Measurements from ENCODE around the gene KLF15.

Gene KLF15

GRCh38 chr3:126364130-126364695 lies 7.0 kb upstream of the KLF15 start:
- no peak overlapping the region for H3K27ac Mint-ChIP-seq
- H3K9me3 Mint-ChIP-seq, result no peaks in the 10 kb centered on the region
- ATAC-seq (replicated peaks) (no peak), DNase-seq (no peak)
- H3K4me3 Mint-ChIP-seq, result no peak overlapping the region
- H3K27me3 Mint-ChIP-seq, result peaks cover 25 to 70% of the 10 kb centered on the region in 2 donors
- H3K36me3 Mint-ChIP-seq (ENCODE audit: insufficient read depth), result no peaks in the 10 kb centered on the region
- H3K4me1 Mint-ChIP-seq (ENCODE audit: low read depth in 2 of 2), result no peaks in the 10 kb centered on the region

GRCh38 chr3:126361211-126361610 lies 4.0 kb upstream of the KLF15 start:
- Mint-ChIP-seq H3K27ac (no peak overlapping the region), H3K27me3 (peaks cover 46 to 84% of the 10 kb centered on the region in 2 donors), H3K4me3 (no peak overlapping the region), H3K9me3 (no peaks in the 10 kb centered on the region), H3K4me1 (ENCODE audit: low read depth in 2 of 2) (peaks cover 3 to 8% of the 10 kb centered on the region in 2 donors), H3K36me3 (ENCODE audit: insufficient read depth) (no peaks in the 10 kb centered on the region)
- DNase-seq, result no peak
- ATAC-seq (replicated peaks), result no peak

GRCh38 chr3:126360714-126361060 lies 3.5 kb upstream of the KLF15 start:
- ATAC-seq (replicated peaks), result no peak
- Mint-ChIP-seq H3K27me3 (peaks cover 51 to 84% of the 10 kb centered on the region in 2 donors), H3K9me3 (no peaks in the 10 kb centered on the region)

GRCh38 chr3:126360046-126360713 lies 3.0 kb upstream of the KLF15 start:
- ATAC-seq (replicated peaks), result no peak

More at GRCh38 chr3:126360714-126361060, 3.5 kb upstream of the KLF15 start:
- H3K4me1 Mint-ChIP-seq (ENCODE audit: low read depth in 2 of 2), result peaks cover 5 to 10% of the 10 kb centered on the region in 2 donors
- H3K4me3 Mint-ChIP-seq, result no peak overlapping the region
- H3K36me3 Mint-ChIP-seq (ENCODE audit: insufficient read depth), result no peaks in the 10 kb centered on the region
- no peak overlapping the region for H3K27ac Mint-ChIP-seq
- DNase-seq, result no peak

DNA sequence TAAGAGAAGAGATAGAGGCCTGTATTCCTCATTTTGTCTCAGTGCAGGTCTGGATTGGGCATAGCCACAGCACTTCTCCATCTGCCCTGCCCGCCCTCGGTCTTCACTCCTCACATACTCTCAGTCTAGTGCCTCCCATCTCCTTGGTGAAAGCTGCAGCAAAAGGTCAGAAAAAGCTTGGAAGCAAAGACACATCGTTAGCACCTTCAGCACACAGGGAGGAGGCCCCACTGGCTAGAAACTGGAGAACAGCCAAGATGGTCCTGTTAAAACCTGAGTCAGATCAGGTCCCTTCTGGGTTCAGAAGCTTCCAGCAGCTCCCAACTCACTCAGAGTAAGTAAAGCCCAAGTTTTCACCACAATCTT lies 1.6 kb upstream of the KLF15 start:
- Mint-ChIP-seq H3K4me3 (peak overlapping the region; percentile 18 to 81), H3K4me1 (ENCODE audit: low read depth in 2 of 2) (peaks cover 9 to 13% of the 10 kb centered on the region in 2 donors), H3K27ac (no peak overlapping the region), H3K9me3 (no peaks in the 10 kb centered on the region), H3K36me3 (ENCODE audit: insufficient read depth) (no peaks in the 10 kb centered on the region), H3K27me3 (peaks cover 52 to 81% of the 10 kb centered on the region in 2 donors)
- ATAC-seq (replicated peaks) (no peak), DNase-seq (no peak)

More at GRCh38 chr3:126360046-126360713, 3.0 kb upstream of the KLF15 start:
- DNase-seq, result no peak
- Mint-ChIP-seq H3K27me3 (peaks cover 56 to 85% of the 10 kb centered on the region in 2 donors), H3K27ac (no peak overlapping the region), H3K36me3 (ENCODE audit: insufficient read depth) (no peaks in the 10 kb centered on the region), H3K9me3 (no peaks in the 10 kb centered on the region), H3K4me3 (no peak overlapping the region), H3K4me1 (ENCODE audit: low read depth in 2 of 2) (peaks cover 9 to 13% of the 10 kb centered on the region in 2 donors)

DNA sequence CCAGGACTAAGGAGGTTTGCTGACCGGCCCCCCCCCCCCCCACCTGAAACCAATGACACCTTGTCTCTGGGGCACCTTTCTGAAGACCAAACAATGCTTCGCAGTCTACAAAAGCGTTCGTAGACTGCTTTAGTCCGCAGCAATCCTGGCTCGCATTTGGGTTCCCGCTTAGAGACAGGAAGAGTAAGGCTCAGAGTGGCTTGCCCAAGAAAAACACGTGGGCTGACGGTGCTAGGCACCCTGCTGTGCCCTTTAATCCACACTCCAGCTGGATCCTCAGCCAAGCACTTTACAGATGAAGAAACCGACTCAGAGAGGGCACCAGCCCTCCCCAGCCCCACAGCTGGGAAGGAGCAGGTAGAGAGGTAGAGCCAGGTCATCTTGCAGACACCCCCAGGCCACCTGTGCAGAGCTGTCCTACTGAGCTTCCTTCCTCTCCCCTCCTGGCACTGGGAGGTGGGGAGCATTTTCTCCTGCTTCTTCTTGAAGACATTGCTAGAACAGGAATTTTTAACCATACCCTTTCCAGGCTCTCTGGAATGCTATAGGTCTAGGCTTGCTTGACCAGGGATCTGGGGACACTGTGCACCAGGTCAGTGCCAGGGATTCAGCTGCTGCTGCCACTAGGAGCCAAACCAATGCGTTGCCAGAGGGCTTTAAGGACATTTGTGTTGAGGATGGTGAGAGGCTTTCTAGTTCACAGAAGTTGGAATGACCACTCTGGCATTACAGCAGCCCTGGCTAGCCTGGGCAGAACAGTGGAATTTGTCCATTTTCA lies 1.0 kb upstream of the KLF15 start:
- H3K36me3 Mint-ChIP-seq (ENCODE audit: insufficient read depth), result no peaks in the 10 kb centered on the region
- H3K4me3 Mint-ChIP-seq, result peak overlapping the region; percentile 81 to 83
- peaks cover 52 to 83% of the 10 kb centered on the region in 2 donors for H3K27me3 Mint-ChIP-seq

DNA sequence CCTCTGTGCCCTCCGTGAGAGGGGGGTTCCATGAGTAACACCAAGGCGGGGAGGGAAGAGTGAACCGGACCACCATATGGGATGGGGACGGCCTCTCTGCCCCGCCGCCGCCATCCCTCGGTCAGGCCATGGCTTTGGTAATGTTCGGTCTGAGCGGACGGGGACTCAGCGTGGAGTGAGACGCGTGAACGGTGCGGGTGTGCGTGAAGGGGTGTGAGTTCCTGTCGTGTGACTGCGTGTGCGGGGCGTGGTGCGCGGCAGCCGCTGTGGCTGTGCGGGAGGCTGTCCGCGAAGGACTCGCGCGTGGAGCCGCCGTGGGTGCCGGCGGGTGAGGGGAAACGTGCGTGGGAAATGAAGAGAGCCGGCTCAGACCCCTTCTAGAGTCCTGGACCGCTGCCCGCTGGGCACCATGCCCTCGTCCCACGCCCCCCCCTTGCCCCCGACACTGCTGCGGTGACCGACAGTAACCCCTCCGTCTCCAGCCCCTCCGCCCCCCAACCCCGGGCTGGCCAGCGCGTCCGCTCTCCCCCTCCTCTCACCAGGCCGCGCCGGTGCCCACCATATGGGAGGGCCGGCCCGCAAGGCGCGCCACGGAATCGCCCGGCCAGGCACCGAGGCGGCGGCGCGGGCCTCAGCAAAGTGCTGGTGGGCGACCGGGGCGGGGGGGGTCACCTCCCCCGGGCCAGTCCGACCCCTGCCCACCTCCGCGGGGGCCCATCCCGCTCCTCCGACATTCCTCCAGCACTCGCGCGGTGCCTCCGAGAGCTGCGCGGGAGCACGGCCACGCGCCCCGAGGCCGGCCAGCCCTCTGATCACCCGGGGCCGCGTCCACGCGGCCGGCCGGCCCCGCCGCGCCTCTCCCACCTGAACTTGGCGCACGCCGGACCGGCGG lies 589 bp downstream of the KLF15 start:
- ATAC-seq (replicated peaks) (peak; percentile 33), DNase-seq (peak in 1 of 3 experiments; percentile 6)
- no peaks in the 10 kb centered on the region for H3K36me3 Mint-ChIP-seq (ENCODE audit: insufficient read depth)
- H3K4me3 Mint-ChIP-seq, result peak overlapping the region; percentile 79 to 83
- peak overlapping the region in 1 of 2 donors; percentile 82 for H3K27ac Mint-ChIP-seq
- peaks cover 52 to 70% of the 10 kb centered on the region in 2 donors for H3K27me3 Mint-ChIP-seq
- H3K4me1 Mint-ChIP-seq (ENCODE audit: low read depth in 2 of 2), result peaks cover 9 to 13% of the 10 kb centered on the region in 2 donors
- no peaks in the 10 kb centered on the region for H3K9me3 Mint-ChIP-seq

More for the DNA sequence above, 1.0 kb upstream of the KLF15 start:
- H3K27ac Mint-ChIP-seq, result peak overlapping the region; percentile 68 to 72
- ATAC-seq (replicated peaks) (no peak), DNase-seq (no peak)
- H3K4me1 Mint-ChIP-seq (ENCODE audit: low read depth in 2 of 2), result peaks cover 9 to 13% of the 10 kb centered on the region in 2 donors
- no peaks in the 10 kb centered on the region for H3K9me3 Mint-ChIP-seq

GRCh38 chr3:126355777-126356372 lies 1.3 kb downstream of the KLF15 start:
- no peak for DNase-seq
- peaks cover 46 to 63% of the 10 kb centered on the region in 2 donors for H3K27me3 Mint-ChIP-seq
- H3K36me3 Mint-ChIP-seq (ENCODE audit: insufficient read depth), result no peaks in the 10 kb centered on the region
- peak overlapping the region; percentile 79 to 83 for H3K4me3 Mint-ChIP-seq
- no peak for ATAC-seq (replicated peaks)
- no peaks in the 10 kb centered on the region for H3K9me3 Mint-ChIP-seq
- H3K27ac Mint-ChIP-seq, result peak overlapping the region in 1 of 2 donors; percentile 82
- H3K4me1 Mint-ChIP-seq (ENCODE audit: low read depth in 2 of 2), result peaks cover 9 to 13% of the 10 kb centered on the region in 2 donors

- no peak for DNase-seq
- H3K9me3 Mint-ChIP-seq, result no peaks in the 10 kb centered on the region
- peaks cover 43 to 56% of the 10 kb centered on the region in 2 donors for H3K27me3 Mint-ChIP-seq
- H3K27ac Mint-ChIP-seq, result no peak overlapping the region
- peaks cover 9 to 13% of the 10 kb centered on the region in 2 donors for H3K4me1 Mint-ChIP-seq (ENCODE audit: low read depth in 2 of 2)
- H3K4me3 Mint-ChIP-seq, result peak overlapping the region; percentile 79 to 83
- H3K36me3 Mint-ChIP-seq (ENCODE audit: insufficient read depth), result no peaks in the 10 kb centered on the region
- ATAC-seq (replicated peaks), result no peak
These were observed 2.0 kb downstream of the KLF15 start for GRCh38 chr3:126355251-126355650.

- H3K4me3 Mint-ChIP-seq, result no peak overlapping the region
- no peaks in the 10 kb centered on the region for H3K36me3 Mint-ChIP-seq (ENCODE audit: insufficient read depth)
- DNase-seq (no peak), ATAC-seq (replicated peaks) (no peak)
- peaks cover 39 to 52% of the 10 kb centered on the region in 2 donors for H3K27me3 Mint-ChIP-seq
- H3K27ac Mint-ChIP-seq, result no peak overlapping the region
- H3K9me3 Mint-ChIP-seq, result no peaks in the 10 kb centered on the region
- peaks cover 9 to 13% of the 10 kb centered on the region in 2 donors for H3K4me1 Mint-ChIP-seq (ENCODE audit: low read depth in 2 of 2)
These were observed 2.4 kb downstream of the KLF15 start for GRCh38 chr3:126354776-126355175.

- DNase-seq (no peak), ATAC-seq (replicated peaks) (no peak)
- Mint-ChIP-seq H3K36me3 (ENCODE audit: insufficient read depth) (no peaks in the 10 kb centered on the region), H3K4me3 (no peak overlapping the region), H3K9me3 (no peaks in the 10 kb centered on the region), H3K27me3 (peaks cover 29 to 42% of the 10 kb centered on the region in 2 donors), H3K27ac (no peak overlapping the region), H3K4me1 (ENCODE audit: low read depth in 2 of 2) (peaks cover 9 to 13% of the 10 kb centered on the region in 2 donors)
These were observed 3.4 kb downstream of the KLF15 start for GRCh38 chr3:126353694-126354321.

All from effector memory CD8-positive, alpha-beta T cell (primary cell).